Aorta (tissue), 5 donors: Measurements from ENCODE around the gene SLAIN1. TPM values are rescaled to one million over a fixed set of nuclear protein-coding genes. Genes with fewer than 3 reads are reported as not detected.

ENCODE experiments used
- ATAC-seq: fragments of 200-7000 bp; cut with Tn5 transposase; one replicate; pipeline ENCODE4 v1.9.1; 2022; ENCODE audit warnings: moderate library complexity; ENCODE audit not compliant: low FRiP score
- DNase-seq, 2 donors: peaks; one replicate each; pipeline ENCODE4 v3.0.0-alpha.2; 2020
- H3K27ac ChIP-seq, 2 donors: one replicate each; pipeline ENCODE4 v1.5.1; 2013; ENCODE audit warnings: low read length in 2 of 2, mild to moderate bottlenecking in 2 of 2, moderate library complexity in 2 of 2, control low read depth in 1 of 2, inconsistent platforms in 1 of 2, low read depth in 1 of 2
- H3K27me3 ChIP-seq, 2 donors: one replicate each; pipeline ENCODE4 v1.6.1; 2013; ENCODE audit warnings: control low read depth in 1 of 2, low read length in 1 of 2, mild to moderate bottlenecking in 1 of 2, moderate library complexity in 1 of 2; ENCODE audit not compliant: insufficient read depth in 2 of 2, control insufficient read depth in 1 of 2
- H3K36me3 ChIP-seq, 2 donors: one replicate each; pipeline ENCODE4 v1.6.1; 2013; ENCODE audit warnings: control low read depth in 1 of 2, low read length in 1 of 2, mild to moderate bottlenecking in 1 of 2; ENCODE audit not compliant: insufficient read depth in 2 of 2, control insufficient read depth in 1 of 2
- H3K4me1 ChIP-seq, 2 donors: one replicate each; pipeline ENCODE4 v1.6.1; 2013; ENCODE audit warnings: low read length in 2 of 2, control low read depth in 1 of 2, mild to moderate bottlenecking in 1 of 2, moderate library complexity in 1 of 2; ENCODE audit not compliant: insufficient read depth in 2 of 2, control insufficient read depth in 1 of 2
- H3K4me3 ChIP-seq, 2 donors: one replicate each; pipeline ENCODE4 v1.5.1; 2013; ENCODE audit warnings: low read length in 2 of 2, control low read depth in 1 of 2, mild to moderate bottlenecking in 1 of 2
- H3K9me3 ChIP-seq: one replicate; pipeline ENCODE4 v1.6.1; 2013; ENCODE audit warnings: mild to moderate bottlenecking, low read length; ENCODE audit not compliant: control insufficient read depth
- WGBS, 2 donors: extraction: QIAGEN DNeasy Blood & Tissue Kit; methylation state at CpG; one replicate each; pipeline ENCODE4 v1.1.7; 2013; 5-methylcytosine and 5-hydroxymethylcytosine counted together
- intact Hi-C, 2 donors: fragments of 100-400 bp; cut with DNase I; formaldehyde crosslinking; loops; one replicate each; pipeline versions ENCODE4 v1.14.2 to v1.15.0; 2022
- polyA plus RNA-seq, 2 donors: library from polyadenylated mRNA; stranded (reverse); fragments of 200-250 nt; gene quantifications; one replicate each; pipeline ENCODE4 v1.2.3, GENCODE V29; 2013
- total RNA-seq, 2 donors: library from RNA; stranded (reverse); fragmentation: NEBNext Ultra II Directional; extraction: Animal tissue kit (Norgen Biotek cat#: 25700); gene quantifications; one replicate each; pipeline ENCODE4 v1.2.1, GENCODE V29; 2021
- donor health status: healthy with polysubstance abuse.
- donor health status: Bipolar disorder and iron deficiency.
- donor health status: DM: no; HTN: no; CAD: no.
- donor health status: DM: no; HTN: no; CAD: no.
- donor health status: DM: yes; HTN: yes; CAD: no.

Gene SLAIN1
- total and polyA plus RNA-seq, 4 donors, result 3.5 to 9.0 (median 7.9) TPM

DNA sequence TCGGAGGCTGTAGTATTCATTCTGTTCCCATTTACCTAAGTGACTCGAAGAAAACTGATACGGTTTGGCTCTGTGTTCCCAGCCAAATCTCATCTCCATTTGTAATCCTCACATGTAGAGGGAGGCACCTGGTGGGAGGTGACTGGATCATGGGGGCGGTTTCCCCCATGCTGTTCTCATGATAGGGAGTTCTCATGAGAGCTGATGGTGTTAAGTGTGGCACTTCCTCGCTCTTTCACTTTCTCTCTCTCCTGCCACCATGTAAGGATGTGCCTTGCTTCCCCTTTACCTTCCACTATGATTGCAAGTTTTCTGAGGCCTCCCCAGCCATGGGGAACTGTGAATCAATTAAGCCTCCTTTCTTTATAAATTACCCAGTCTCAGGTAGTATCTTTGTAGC lies 23.5 kb downstream of the SLAIN1 start:
- DNase-seq (no peak), ATAC-seq (no peak)
- Histone ChIP-seq H3K27ac (no peak overlapping the region), H3K9me3 (no peaks in the 10 kb centered on the region), H3K36me3 (peaks cover 0 to 9% of the 10 kb centered on the region in 2 donors), H3K27me3 (no peaks in the 10 kb centered on the region), H3K4me1 (no peaks in the 10 kb centered on the region), H3K4me3 (no peak overlapping the region)
- 89 to 97% methylated on average over 5 of the region's 5 CpGs for WGBS, 2 donors
- intact Hi-C loops, result no loop called here

- H3K27ac ChIP-seq, result no peak overlapping the region
- H3K9me3 ChIP-seq, result no peaks in the 10 kb centered on the region
- no peak overlapping the region for H3K4me3 ChIP-seq
- DNase-seq, result no peak
- intact Hi-C loops, result no loop called here
- peaks cover 0 to 3% of the 10 kb centered on the region in 2 donors for H3K4me1 ChIP-seq
- WGBS, 2 donors, result 83 to 95% methylated on average over 6 of the region's 6 CpGs
- H3K36me3 ChIP-seq, result peaks cover 0 to 9% of the 10 kb centered on the region in 2 donors
- no peaks in the 10 kb centered on the region for H3K27me3 ChIP-seq
- no peak for ATAC-seq
These were observed 26.6 kb downstream of the SLAIN1 start for GRCh38 chr13:77724092-77724491.

GRCh38 chr13:77725071-77725470 lies 27.6 kb downstream of the SLAIN1 start:
- no peak for DNase-seq
- H3K4me3 ChIP-seq, result no peak overlapping the region
- no peaks in the 10 kb centered on the region for H3K27me3 ChIP-seq
- no peak for ATAC-seq
- peaks cover 2 to 9% of the 10 kb centered on the region in 2 donors for H3K36me3 ChIP-seq
- intact Hi-C loops, result no loop called here
- H3K9me3 ChIP-seq, result no peaks in the 10 kb centered on the region
- H3K27ac ChIP-seq, result no peak overlapping the region
- 77 to 82% methylated on average over 1 of the region's 1 CpG for WGBS, 2 donors
- peaks cover 0 to 3% of the 10 kb centered on the region in 2 donors for H3K4me1 ChIP-seq

DNA sequence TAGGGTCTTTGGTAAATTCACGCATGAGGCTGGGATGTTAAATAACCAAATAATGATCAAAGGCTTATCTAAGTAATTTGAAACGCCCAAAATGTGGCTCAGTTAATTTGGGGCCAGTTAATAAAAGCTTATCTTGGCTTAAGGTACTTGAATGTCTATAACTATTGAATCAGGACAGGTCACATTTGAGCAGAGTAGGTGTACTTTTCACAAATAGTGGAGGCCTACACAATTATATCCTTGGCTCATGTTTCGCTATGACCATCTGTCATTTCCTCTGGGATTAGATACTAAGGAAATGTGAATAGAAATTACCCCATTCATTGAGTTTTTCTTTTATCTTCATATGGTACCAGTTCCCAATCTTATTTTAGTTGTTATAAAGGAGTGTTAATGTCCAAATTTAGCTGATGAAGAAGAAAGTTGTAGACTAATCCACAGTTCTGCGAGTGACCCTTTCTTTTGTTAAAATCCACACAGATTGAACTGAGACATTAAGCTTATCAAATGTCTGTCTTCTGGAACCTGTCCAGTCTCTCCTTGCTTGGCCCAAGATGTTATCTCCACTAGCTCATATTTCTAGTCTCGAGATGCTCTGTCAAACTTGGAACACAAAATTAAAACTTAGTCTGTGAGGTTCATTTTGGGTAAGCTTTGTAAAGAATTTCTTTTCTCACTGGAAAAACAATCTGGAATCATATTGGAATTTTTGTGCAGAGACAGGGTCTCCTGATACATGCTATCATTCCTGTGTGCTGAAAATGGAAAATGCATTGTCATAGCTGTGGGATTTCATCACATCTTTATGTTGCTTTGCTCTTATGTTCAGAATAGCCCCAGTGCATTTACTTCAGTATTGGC lies 31.0 kb downstream of the SLAIN1 start:
- no peak overlapping the region for H3K27ac ChIP-seq
- H3K4me1 ChIP-seq, result peaks cover 0 to 3% of the 10 kb centered on the region in 2 donors
- H3K9me3 ChIP-seq, result no peaks in the 10 kb centered on the region
- no peak for ATAC-seq
- H3K36me3 ChIP-seq, result peaks cover 0 to 2% of the 10 kb centered on the region in 2 donors
- H3K4me3 ChIP-seq, result no peak overlapping the region
- DNase-seq, result no peak
- no peaks in the 10 kb centered on the region for H3K27me3 ChIP-seq
- intact Hi-C loops, result no loop called here
- 59 to 65% methylated on average over 5 of the region's 5 CpGs for WGBS, 2 donors

DNA sequence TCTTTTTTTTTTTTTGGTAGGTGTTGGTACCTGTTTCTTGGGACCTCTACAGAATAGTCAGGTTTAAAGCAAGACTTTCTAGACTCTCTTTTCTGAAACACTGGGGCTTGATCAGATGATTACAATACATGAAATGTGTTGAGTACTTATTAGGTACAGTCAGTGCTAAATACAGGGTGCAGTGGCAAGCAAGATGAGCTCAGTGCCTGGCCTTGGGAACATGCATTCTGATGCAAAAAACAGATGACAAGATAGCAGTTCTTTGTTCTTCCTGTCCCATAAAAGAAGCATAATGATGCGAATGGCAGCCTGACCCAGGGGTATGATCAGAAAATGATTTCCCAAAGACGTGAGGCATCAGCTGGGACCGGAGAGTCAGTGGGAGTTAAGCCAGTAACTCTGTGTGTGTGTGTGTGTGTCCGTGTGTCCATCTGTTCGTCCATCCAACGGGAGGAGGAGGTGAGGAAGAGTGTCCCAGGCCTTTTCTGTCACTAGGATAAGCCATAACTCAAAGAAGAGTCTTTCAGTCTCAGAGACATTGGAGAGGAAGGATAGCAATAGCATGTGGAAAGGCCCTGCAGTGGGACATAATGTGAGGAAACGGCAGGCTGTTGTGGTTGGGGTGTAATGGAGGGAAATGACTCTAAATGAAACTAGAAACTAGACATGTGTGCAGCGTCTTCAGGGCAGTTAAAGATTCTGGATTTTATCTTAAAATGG lies 32.2 kb downstream of the SLAIN1 start:
- intact Hi-C loops, result no loop called here
- Histone ChIP-seq H3K4me1 (peaks cover 0 to 3% of the 10 kb centered on the region in 2 donors), H3K9me3 (no peaks in the 10 kb centered on the region), H3K27me3 (no peaks in the 10 kb centered on the region), H3K4me3 (no peak overlapping the region), H3K36me3 (peaks cover 0 to 2% of the 10 kb centered on the region in 2 donors), H3K27ac (no peak overlapping the region)
- ATAC-seq, result no peak
- no peak for DNase-seq
- WGBS, 2 donors, result 84 to 87% methylated on average over 8 of the region's 8 CpGs

GRCh38 chr13:77730572-77730971 lies 33.1 kb downstream of the SLAIN1 start:
- H3K4me3 ChIP-seq, result no peak overlapping the region
- intact Hi-C loops, result no loop called here
- no peak for ATAC-seq

DNA sequence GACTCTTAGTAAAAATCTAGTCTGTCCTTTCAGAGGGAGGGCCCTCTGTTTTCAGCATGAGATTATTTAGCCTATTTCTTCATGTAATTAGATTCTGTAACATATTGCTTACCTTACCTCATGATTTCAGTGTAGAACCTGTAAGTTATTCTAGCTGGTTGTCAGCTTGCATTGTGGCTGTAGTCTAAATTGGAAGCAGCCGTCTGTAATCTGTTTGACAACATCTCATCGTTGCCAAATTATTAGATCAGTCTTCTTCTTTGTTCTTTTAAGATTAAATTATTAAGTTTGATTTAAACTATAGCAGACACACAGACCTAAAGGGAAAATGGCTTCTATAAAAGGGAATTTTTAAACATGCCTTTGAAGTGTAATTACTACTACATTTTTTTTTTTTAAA lies 34.8 kb downstream of the SLAIN1 start:
- Histone ChIP-seq H3K27ac (no peak overlapping the region), H3K4me3 (no peak overlapping the region), H3K9me3 (no peaks in the 10 kb centered on the region), H3K4me1 (peaks cover 0 to 3% of the 10 kb centered on the region in 2 donors), H3K36me3 (peaks cover 2 to 3% of the 10 kb centered on the region in 2 donors), H3K27me3 (no peaks in the 10 kb centered on the region)
- WGBS, 2 donors, result 83% methylated on average over 2 of the region's 2 CpGs
- intact Hi-C loops, result no loop called here
- DNase-seq (no peak), ATAC-seq (no peak)

More at GRCh38 chr13:77730572-77730971, 33.1 kb downstream of the SLAIN1 start:
- Histone ChIP-seq H3K27me3 (no peaks in the 10 kb centered on the region), H3K36me3 (peaks cover 0 to 2% of the 10 kb centered on the region in 2 donors), H3K9me3 (no peaks in the 10 kb centered on the region), H3K27ac (no peak overlapping the region), H3K4me1 (peaks cover 0 to 3% of the 10 kb centered on the region in 2 donors)
- no peak for DNase-seq
- 96 to 97% methylated on average over 1 of the region's 1 CpG for WGBS, 2 donors

DNA sequence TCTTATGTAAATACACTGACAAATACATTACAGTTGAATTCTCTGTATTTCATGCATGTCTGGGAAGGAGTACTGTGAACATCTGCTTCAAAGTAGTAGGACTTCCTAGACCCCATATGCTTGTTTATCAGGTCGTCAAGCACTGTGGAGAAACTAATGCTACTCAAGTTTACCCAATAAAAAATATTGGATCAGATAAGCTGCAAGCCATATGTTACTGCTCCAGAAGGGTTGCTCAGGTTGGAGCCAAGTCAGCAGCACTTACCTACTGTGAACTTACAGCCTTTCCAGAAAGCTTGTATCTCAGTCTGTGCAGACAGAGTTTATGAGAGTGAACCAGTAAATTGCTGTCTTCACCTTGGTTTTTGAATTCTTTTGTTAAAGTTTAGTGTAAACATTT lies 36.2 kb downstream of the SLAIN1 start:
- Histone ChIP-seq H3K9me3 (no peaks in the 10 kb centered on the region), H3K27ac (no peak overlapping the region), H3K4me1 (peaks cover 0 to 1% of the 10 kb centered on the region in 2 donors), H3K36me3 (peaks cover 2 to 3% of the 10 kb centered on the region in 2 donors), H3K27me3 (no peaks in the 10 kb centered on the region), H3K4me3 (no peak overlapping the region)
- ATAC-seq (no peak), DNase-seq (no peak)
- intact Hi-C loops, result no loop called here
- 79 to 92% methylated on average over 1 of the region's 1 CpG for WGBS, 2 donors
